Right ventricle myocardium inferior (tissue), 1 donor: ENCODE measurements around the gene IKZF3. TPM values are rescaled to one million over a fixed set of nuclear protein-coding genes. Genes with fewer than 3 reads are reported as not detected.
"Not testable (repeated sequence)": the region's sequence is repeated elsewhere in the genome, so short reads cannot be mapped to it uniquely, and the experiment has no call there.

Experiments
- ATAC-seq: fragments of 200-7000 bp; cut with Tn5 transposase; one replicate; pipeline ENCODE4 v1.9.1; 2020; ENCODE audit warnings: mild to moderate bottlenecking, moderate library complexity
- DNase-seq: peaks from one replicate; pipeline ENCODE4 v3.0.0; 2021; ENCODE audit errors: missing footprints
- intact Hi-C: fragments of 100-400 bp; cut with DNase I; formaldehyde crosslinking; loops from one replicate; pipeline ENCODE4 v1.11.0; 2022
- microRNA-seq: library from miRNA; unstranded; fragments of <30 nt; microRNA quantifications from one replicate; pipeline ENCODE4 v1.2.0, GENCODE V29; 2020
- total RNA-seq: library from RNA; stranded (reverse); fragmentation: NEBNext Ultra II Directional; extraction: Animal tissue kit (Norgen Biotek cat#: 25700); gene quantifications from one replicate; pipeline ENCODE4 v1.2.1, GENCODE V29; 2021
- donor health status: DM: no; HTN: yes; CAD: no; lungs with severe emphysema.

The IKZF3 gene
- total RNA-seq, 1 donor from 2014 or later = 0.32 TPM

DNA sequence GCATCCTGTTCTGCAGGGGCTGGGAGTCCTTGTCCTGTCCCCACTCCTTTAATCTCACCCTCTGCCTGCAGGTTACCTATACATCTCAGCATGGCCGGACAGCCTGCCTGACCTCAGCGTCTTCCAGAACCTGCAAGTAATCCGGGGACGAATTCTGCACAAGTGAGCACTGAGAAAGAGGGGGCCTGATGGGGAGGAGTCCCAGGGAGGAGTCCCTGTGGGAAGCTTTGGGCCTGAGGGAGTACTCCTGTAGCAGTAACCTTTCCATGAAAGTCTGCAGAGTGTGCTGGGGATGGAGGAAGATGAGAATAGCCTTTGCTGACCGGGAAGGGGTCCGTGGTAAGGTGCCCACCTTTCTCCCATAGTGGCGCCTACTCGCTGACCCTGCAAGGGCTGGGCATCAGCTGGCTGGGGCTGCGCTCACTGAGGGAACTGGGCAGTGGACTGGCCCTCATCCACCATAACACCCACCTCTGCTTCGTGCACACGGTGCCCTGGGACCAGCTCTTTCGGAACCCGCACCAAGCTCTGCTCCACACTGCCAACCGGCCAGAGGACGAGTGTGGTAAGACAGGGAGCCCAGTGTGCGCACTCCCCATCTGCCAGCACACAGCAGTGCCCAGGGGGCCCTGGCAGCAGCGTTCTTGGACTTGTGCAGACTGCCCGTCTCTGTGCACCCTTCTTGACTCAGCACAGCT, 148.6 kb downstream of the IKZF3 start:
- DNase-seq = no peak
- no peak for ATAC-seq
- intact Hi-C loops = no loop called here

DNA sequence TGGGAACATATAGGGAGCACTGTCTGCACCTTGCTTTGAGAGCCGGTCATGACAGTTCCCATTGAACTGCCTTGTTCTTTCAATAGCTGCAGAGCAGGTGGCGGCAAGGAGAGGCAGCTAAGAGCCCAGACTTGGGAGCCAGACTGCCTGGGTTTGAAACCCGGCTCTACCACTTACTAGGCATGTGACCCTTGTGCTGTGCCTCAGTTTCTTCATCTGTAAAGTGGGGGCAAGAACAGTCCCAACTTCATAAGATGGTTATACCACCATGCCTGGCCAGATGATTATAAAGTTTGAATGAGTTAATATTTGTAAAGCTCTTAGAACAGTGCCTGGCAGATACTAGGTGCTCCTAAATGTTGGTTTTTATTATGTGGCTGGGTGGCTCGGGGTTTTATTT, 149.9 kb downstream of the IKZF3 start:
- DNase-seq = no peak
- no peak for ATAC-seq
- intact Hi-C loops = no loop called here

DNA sequence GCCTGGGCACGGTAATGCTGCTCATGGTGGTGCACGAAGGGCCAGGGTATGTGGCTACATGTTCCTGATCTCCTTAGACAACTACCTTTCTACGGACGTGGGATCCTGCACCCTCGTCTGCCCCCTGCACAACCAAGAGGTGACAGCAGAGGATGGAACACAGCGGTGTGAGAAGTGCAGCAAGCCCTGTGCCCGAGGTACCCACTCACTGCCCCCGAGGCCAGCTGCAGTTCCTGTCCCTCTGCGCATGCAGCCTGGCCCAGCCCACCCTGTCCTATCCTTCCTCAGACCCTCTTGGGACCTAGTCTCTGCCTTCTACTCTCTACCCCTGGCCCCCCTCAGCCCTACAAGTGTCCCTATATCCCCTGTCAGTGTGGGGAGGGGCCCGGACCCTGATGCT, 152.3 kb downstream of the IKZF3 start:
- DNase-seq (no peak), ATAC-seq (no peak)
- intact Hi-C loops = no loop called here

DNA sequence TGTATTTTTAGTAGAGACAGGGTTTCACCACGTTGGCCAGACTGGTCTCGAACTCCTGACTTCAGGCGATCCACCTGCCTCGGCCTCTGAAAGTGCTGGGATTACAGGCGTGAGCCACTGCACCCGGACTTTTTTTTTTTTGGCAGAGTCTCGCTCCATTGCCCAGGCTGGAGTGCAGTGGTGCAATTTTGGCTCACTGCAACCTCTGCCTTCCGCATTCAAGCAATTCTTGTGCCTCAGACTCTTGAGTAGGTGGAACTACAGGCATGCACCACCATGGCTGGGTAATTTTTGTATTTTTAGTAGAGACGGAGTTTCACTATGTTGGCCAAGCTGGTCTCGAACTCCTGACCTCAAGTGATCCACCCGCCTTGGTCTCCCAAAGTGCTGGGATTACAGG, 153.0 kb downstream of the IKZF3 start:
- ATAC-seq, DNase-seq, intact Hi-C loops: not testable (repeated sequence)

DNA sequence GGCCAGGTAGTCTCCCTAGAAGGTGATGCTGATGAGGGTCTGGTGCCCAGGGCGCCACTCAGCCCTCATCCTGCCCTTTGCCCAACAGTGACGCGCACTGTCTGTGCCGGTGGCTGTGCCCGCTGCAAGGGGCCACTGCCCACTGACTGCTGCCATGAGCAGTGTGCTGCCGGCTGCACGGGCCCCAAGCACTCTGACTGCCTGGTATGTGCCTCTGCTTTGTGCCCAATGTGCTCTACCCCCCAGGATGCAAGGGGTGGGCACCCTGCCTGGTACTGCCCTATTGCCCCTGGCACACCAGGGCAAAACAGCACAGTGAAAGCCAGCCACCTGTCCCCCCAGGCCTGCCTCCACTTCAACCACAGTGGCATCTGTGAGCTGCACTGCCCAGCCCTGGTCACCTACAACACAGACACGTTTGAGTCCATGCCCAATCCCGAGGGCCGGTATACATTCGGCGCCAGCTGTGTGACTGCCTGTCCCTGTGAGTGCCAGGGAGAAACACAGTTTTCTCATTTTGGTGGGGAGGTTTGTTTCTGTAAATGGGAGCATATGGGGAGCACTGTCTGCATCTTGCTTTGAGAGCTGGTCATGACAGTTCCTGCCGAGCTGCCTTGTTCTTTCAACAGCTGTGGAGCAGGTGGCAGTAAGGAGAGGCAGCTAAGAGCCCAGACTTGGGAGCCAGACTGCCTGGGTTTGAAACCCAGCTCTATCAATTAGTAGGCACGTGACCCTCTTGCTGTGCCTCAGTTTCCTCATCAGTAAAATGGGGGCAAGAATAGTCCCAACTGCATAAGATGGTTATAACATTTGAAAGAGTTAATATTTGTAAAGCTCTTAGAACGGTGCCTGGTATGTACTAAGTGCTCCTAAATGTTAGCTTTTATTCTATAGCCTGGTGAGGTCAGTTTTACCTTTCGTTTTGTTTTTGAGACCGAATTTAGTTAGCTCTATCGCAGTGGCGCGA, 153.8 kb downstream of the IKZF3 start:
- intact Hi-C loops = no loop called here
- DNase-seq = no peak
- ATAC-seq = no peak

DNA sequence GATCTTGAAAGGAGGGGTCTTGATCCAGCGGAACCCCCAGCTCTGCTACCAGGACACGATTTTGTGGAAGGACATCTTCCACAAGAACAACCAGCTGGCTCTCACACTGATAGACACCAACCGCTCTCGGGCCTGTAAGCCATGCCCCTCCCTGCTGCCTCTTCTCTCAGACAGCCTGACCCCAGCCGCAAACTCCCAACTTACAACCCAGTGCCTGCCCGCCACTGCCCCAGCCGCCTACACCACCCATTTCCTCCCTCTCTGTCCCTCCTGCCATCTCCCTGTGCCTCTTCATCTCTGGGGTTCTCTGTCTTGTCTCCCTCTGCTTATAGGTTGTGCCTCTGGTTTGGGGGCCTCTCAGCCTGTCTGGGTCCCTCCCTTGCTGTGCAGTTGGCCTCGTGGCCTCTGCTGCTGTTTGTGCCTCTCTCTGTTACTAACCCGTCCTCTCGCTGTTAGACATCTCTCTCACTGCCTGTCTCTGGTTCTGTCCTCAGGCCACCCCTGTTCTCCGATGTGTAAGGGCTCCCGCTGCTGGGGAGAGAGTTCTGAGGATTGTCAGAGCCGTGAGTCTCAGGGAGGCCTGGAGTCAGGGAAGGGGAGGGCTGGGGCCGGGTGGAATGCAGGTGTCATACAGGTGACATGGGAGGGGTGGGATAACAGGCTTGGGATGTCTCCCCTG, 154.7 kb downstream of the IKZF3 start:
- intact Hi-C loops = no loop called here
- ATAC-seq (no peak), DNase-seq (no peak)

Small RNA genes lying within 50 kb of the gene (microRNA-seq; reads per million reads assigned to microRNA genes)
- not detected for gene MIR4728

Other genes with a start within 250 kb of the IKZF3 start
- 0.89 TPM for gene PPP1R1B, start 237.4 kb downstream of the IKZF3 start, total RNA-seq
- gene STARD3, start 227.2 kb downstream of the IKZF3 start, total RNA-seq = 21.4 TPM
- gene TCAP, start 199.0 kb downstream of the IKZF3 start, total RNA-seq = 5,286 TPM
- gene PNMT, start 195.9 kb downstream of the IKZF3 start, total RNA-seq = 5.1 TPM
- gene PGAP3, start 176.3 kb downstream of the IKZF3 start, total RNA-seq = 10.4 TPM
- 68.7 TPM for gene ERBB2, start 164.2 kb downstream of the IKZF3 start, total RNA-seq
- 49.4 TPM for gene MIEN1, start 133.8 kb downstream of the IKZF3 start, total RNA-seq
- 2.4 TPM for gene GRB7, start 126.4 kb downstream of the IKZF3 start, total RNA-seq
- gene ZPBP2, start 3.9 kb upstream of the IKZF3 start, total RNA-seq = not detected
- 2.1 TPM for gene GSDMB, start 54.3 kb upstream of the IKZF3 start, total RNA-seq
- 34.7 TPM for gene ORMDL3, start 63.3 kb upstream of the IKZF3 start, total RNA-seq
- gene LRRC3C, start 63.4 kb upstream of the IKZF3 start, total RNA-seq = not detected
- gene GSDMA, start 98.7 kb upstream of the IKZF3 start, total RNA-seq = 1.4 TPM
- 86.9 TPM for gene PSMD3, start 116.5 kb upstream of the IKZF3 start, total RNA-seq
- not detected for gene CSF3, start 151.1 kb upstream of the IKZF3 start, total RNA-seq
- gene MED24, start 190.1 kb upstream of the IKZF3 start, total RNA-seq = 53.9 TPM
- 88.3 TPM for gene THRA, start 198.7 kb upstream of the IKZF3 start, total RNA-seq
- gene NR1D1, start 236.3 kb upstream of the IKZF3 start, total RNA-seq = 24.9 TPM